WTC11 (cell line): Measurements from ENCODE around the gene PDSS2. TPM values are rescaled to one million over a fixed set of nuclear protein-coding genes. Genes with fewer than 3 reads are reported as not detected.

Source experiments
- ATAC-seq: fragments of 200-7000 bp; cut with Tn5 transposase; 2 replicates; pipeline ENCODE4 v1.10.0; 2021; ENCODE audit warnings: mild to moderate bottlenecking, moderate library complexity
- CTCF ChIA-PET: fragments of 300-600 bp; sonication (Branson Sonifier 250); formaldehyde crosslinking; loops from one replicate; lab custom pipeline; 2021; ENCODE audit warnings: antibody characterized with exemption; lab: Charles Lee
- POLR2A ChIA-PET: fragments of 350-600 bp; sonication (Branson Sonifier 250); formaldehyde crosslinking; loops from one replicate; lab custom pipeline; 2021; ENCODE audit warnings: antibody characterized with exemption; lab: Charles Lee
- DNase-seq: peaks from one replicate; pipeline ENCODE4 v3.0.0; 2021; ENCODE audit warnings: low spot score
- H3K27ac Mint-ChIP-seq: 2 replicates; pipeline ENCODE4 v1.8.0; 2021; ENCODE audit warnings: mixed read lengths
- H3K27me3 Mint-ChIP-seq: 2 replicates; pipeline ENCODE4 v1.8.0; 2021; ENCODE audit warnings: low read depth, mild to moderate bottlenecking, moderate library complexity, mixed read lengths
- H3K36me3 Mint-ChIP-seq: 2 replicates; pipeline ENCODE4 v1.8.0; 2021; ENCODE audit warnings: mixed read lengths
- H3K4me1 Mint-ChIP-seq: 2 replicates; pipeline ENCODE4 v1.8.0; 2022; ENCODE audit warnings: mixed read lengths
- H3K4me3 Mint-ChIP-seq: 2 replicates; pipeline ENCODE4 v1.8.0; 2021; ENCODE audit warnings: mild to moderate bottlenecking, moderate library complexity, mixed read lengths
- H3K9me3 Mint-ChIP-seq: 2 replicates; pipeline ENCODE4 v1.8.0; 2021; ENCODE audit warnings: mixed read lengths
- ATF6 ChIP-seq: sonication (generic); formaldehyde crosslinking; IDR thresholded peaks from 2 replicates; pipeline ENCODE4 v1.8.1; 2023; ENCODE audit warnings: mild to moderate bottlenecking, missing genetic modification reagents
- ELF4 ChIP-seq: sonication (generic); formaldehyde crosslinking; IDR thresholded peaks from 2 replicates; pipeline ENCODE4 v1.8.1; 2022; ENCODE audit warnings: low read depth, mild to moderate bottlenecking, moderate library complexity, missing genetic modification reagents
- IRF1 ChIP-seq: sonication (generic); formaldehyde crosslinking; IDR thresholded peaks from 2 replicates; pipeline ENCODE4 v1.8.0; 2023; ENCODE audit warnings: missing genetic modification reagents
- JUN ChIP-seq: sonication (generic); formaldehyde crosslinking; IDR thresholded peaks from 2 replicates; pipeline ENCODE4 v1.8.0; 2023; ENCODE audit warnings: mild to moderate bottlenecking, missing genetic modification reagents
- MYBL2 ChIP-seq: sonication (generic); formaldehyde crosslinking; IDR thresholded peaks from 2 replicates; pipeline ENCODE4 v1.8.1; 2023; ENCODE audit warnings: mild to moderate bottlenecking, moderate library complexity, missing genetic modification reagents
- PRDM15 ChIP-seq: sonication (generic); formaldehyde crosslinking; IDR thresholded peaks from 2 replicates; pipeline ENCODE4 v1.8.0; 2022; ENCODE audit warnings: missing genetic modification reagents
- RELA ChIP-seq: sonication (generic); formaldehyde crosslinking; IDR thresholded peaks from 2 replicates; pipeline ENCODE4 v1.8.1; 2022; ENCODE audit warnings: missing genetic modification reagents, mild to moderate bottlenecking, borderline replicate concordance
- SMAD4 ChIP-seq: sonication (generic); formaldehyde crosslinking; IDR thresholded peaks from 2 replicates; pipeline ENCODE4 v1.8.0; 2022; ENCODE audit warnings: mild to moderate bottlenecking, missing genetic modification reagents
- TEAD1 ChIP-seq: sonication (generic); formaldehyde crosslinking; IDR thresholded peaks from 2 replicates; pipeline ENCODE4 v1.8.0; 2022; ENCODE audit warnings: mild to moderate bottlenecking, missing genetic modification reagents
- TEAD4 ChIP-seq: sonication (generic); formaldehyde crosslinking; IDR thresholded peaks from 2 replicates; pipeline ENCODE4 v1.8.0; 2022; ENCODE audit warnings: mild to moderate bottlenecking, missing genetic modification reagents
- USF2 ChIP-seq: sonication (generic); formaldehyde crosslinking; IDR thresholded peaks from 2 replicates; pipeline ENCODE4 v1.8.1; 2023; ENCODE audit warnings: mild to moderate bottlenecking, missing genetic modification reagents, moderate library complexity
- ZNF121 ChIP-seq: sonication (generic); formaldehyde crosslinking; IDR thresholded peaks from 2 replicates; pipeline ENCODE4 v1.8.0; 2023; ENCODE audit warnings: missing genetic modification reagents
- ZNF138 ChIP-seq: sonication (generic); formaldehyde crosslinking; conservative IDR thresholded peaks from 2 replicates; pipeline ENCODE4 v1.8.1; 2022; ENCODE audit warnings: mild to moderate bottlenecking, moderate library complexity, missing genetic modification reagents
- ZNF532 ChIP-seq: fragments of 250-450 bp; sonication (Bioruptor Pico); IDR thresholded peaks from 2 replicates; pipeline ENCODE4 v1.9.0; 2021; ENCODE audit warnings: mild to moderate bottlenecking, borderline replicate concordance
- total RNA-seq: library from RNA; stranded (reverse); gene quantifications from 3 replicates; pipeline ENCODE4 v1.2.3, GENCODE V29; 2021
- TF ChIP-seq, protein P1 (sequence below): fragments of 250-450 bp; sonication (Bioruptor Pico); IDR thresholded peaks from 2 replicates; pipeline ENCODE4 v1.9.0; 2021; ENCODE audit warnings: moderate library complexity, mild to moderate bottlenecking, inconsistent platforms, borderline replicate concordance
- TF ChIP-seq, protein P2 (sequence below): fragments of 250-450 bp; sonication (Bioruptor Pico); IDR thresholded peaks from 2 replicates; pipeline ENCODE4 v1.9.0; 2021; ENCODE audit warnings: mild to moderate bottlenecking

The PDSS2 gene
- total RNA-seq, 1 experiment from 2014 or later = 18.3 TPM

DNA sequence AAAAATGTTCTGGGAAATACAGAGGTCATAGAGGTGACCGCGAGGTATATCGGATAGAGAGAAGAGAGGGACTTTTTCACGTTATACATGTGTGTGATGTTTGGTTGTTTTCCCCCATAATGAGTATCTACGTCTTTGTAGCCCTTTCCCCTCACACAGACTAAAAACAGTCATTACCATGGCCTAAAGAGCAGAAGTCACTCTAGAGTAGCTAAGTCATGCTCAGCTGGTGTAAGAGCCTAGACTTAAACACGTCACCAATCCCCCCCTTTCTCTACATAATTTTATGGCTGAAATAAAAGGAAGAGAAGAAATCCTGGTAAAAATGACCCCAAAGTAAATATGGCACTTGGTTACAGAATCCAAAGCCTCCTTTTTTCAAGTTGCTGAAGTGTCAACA, 338.1 kb downstream of the PDSS2 start (continued):
- no peak for TF ChIP-seq PRDM15 (CRISPR knock-in tag)
- TF ChIP-seq ATF6 (CRISPR knock-in tag) = no peak
- TF ChIP-seq ZNF532 (CRISPR knock-in tag) = no peak
- TF ChIP-seq JUN (CRISPR knock-in tag) = no peak
- TF ChIP-seq, protein P1, sequence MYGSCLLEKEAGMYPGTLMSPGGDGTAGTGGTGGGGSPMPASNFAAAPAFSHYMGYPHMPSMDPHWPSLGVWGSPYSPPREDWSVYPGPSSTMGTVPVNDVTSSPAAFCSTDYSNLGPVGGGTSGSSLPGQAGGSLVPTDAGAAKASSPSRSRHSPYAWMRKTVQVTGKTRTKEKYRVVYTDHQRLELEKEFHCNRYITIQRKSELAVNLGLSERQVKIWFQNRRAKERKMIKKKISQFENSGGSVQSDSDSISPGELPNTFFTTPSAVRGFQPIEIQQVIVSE (CRISPR knock-in tag) = no peak
- TF ChIP-seq RELA (CRISPR knock-in tag) = no peak
- TF ChIP-seq, protein P2, sequence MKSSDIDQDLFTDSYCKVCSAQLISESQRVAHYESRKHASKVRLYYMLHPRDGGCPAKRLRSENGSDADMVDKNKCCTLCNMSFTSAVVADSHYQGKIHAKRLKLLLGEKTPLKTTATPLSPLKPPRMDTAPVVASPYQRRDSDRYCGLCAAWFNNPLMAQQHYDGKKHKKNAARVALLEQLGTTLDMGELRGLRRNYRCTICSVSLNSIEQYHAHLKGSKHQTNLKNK (CRISPR knock-in tag) = no peak
- no peak for TF ChIP-seq USF2 (CRISPR knock-in tag)
- TF ChIP-seq ZNF121 (CRISPR knock-in tag) = no peak

GRCh38 chr6:107120404-107120803, 339.0 kb downstream of the PDSS2 start:
- no peak for ATAC-seq
- DNase-seq = no peak
- peak; percentile 82 for TF ChIP-seq ZNF121 (CRISPR knock-in tag)
- no peak for TF ChIP-seq ZNF138 (CRISPR knock-in tag)
- no peak for TF ChIP-seq TEAD4
- TF ChIP-seq PRDM15 (CRISPR knock-in tag) = no peak
- TF ChIP-seq SMAD4 (CRISPR knock-in tag) = no peak
- no peak for TF ChIP-seq ELF4 (CRISPR knock-in tag)
- no peak for TF ChIP-seq TEAD1 (CRISPR knock-in tag)
- TF ChIP-seq IRF1 (CRISPR knock-in tag) = no peak
- no peak for TF ChIP-seq MYBL2 (CRISPR knock-in tag)
- H3K36me3 Mint-ChIP-seq = no peaks in the 10 kb centered on the region
- ChIA-PET CTCF (interaction anchor here (0.9 kb wide), 1 partner anchor 535 kb away, joined by 3 read pairs; no protein-coding TSS in a partner anchor), POLR2A (interaction anchor here (0.6 kb wide), 1 partner anchor 429 kb away, joined by 4 read pairs; no protein-coding TSS in a partner anchor)
- H3K9me3 Mint-ChIP-seq = no peaks in the 10 kb centered on the region
- H3K27ac Mint-ChIP-seq = no peak overlapping the region
- peaks cover 60% of the 10 kb centered on the region for H3K4me1 Mint-ChIP-seq
- no peaks in the 10 kb centered on the region for H3K27me3 Mint-ChIP-seq
- H3K4me3 Mint-ChIP-seq = no peak overlapping the region
